HEK293 (cell line): ENCODE measurements around the gene RBM22.

ENCODE experiments used
- BCL11A ChIP-seq: fragments of 450-650 bp; formaldehyde crosslinking; IDR thresholded peaks from 2 replicates; pipeline ENCODE4 v1.5.1; 2016; ENCODE audit warnings: low read depth, missing biosample characterization, missing genetic modification characterization
- BCL11B ChIP-seq: fragments of 450-650 bp; formaldehyde crosslinking; IDR thresholded peaks from 2 replicates; pipeline ENCODE4 v1.5.1; 2016; ENCODE audit warnings: low read depth, missing biosample characterization, missing genetic modification characterization
- CTCF ChIP-seq: fragments of 450-650 bp; formaldehyde crosslinking; IDR thresholded peaks from 2 replicates; pipeline ENCODE4 v1.5.1; 2016; ENCODE audit warnings: missing biosample characterization, missing genetic modification characterization
- KLF17 ChIP-seq: fragments of 450-650 bp; formaldehyde crosslinking; IDR thresholded peaks from 2 replicates; pipeline ENCODE4 v1.5.1; 2016; ENCODE audit warnings: missing biosample characterization, missing genetic modification characterization
- KLF8 ChIP-seq: fragments of 450-650 bp; formaldehyde crosslinking; IDR thresholded peaks from 2 replicates; pipeline ENCODE4 v1.5.1; 2016; ENCODE audit warnings: missing biosample characterization, missing genetic modification characterization
- PBX3 ChIP-seq: sonication (generic); formaldehyde crosslinking; IDR thresholded peaks from 2 replicates; pipeline ENCODE4 v1.8.1; 2022; ENCODE audit warnings: mild to moderate bottlenecking, moderate library complexity, missing genetic modification reagents
- ZNF121 ChIP-seq: fragments of 450-650 bp; formaldehyde crosslinking; IDR thresholded peaks from 2 replicates; pipeline ENCODE4 v1.5.1; 2016; ENCODE audit warnings: missing biosample characterization, missing genetic modification characterization
- ZNF221 ChIP-seq: fragments of 450-650 bp; formaldehyde crosslinking; IDR thresholded peaks from 2 replicates; pipeline ENCODE4 v1.5.1; 2017; ENCODE audit warnings: missing biosample characterization, missing genetic modification characterization, borderline replicate concordance
- ZNF24 ChIP-seq: fragments of 450-650 bp; formaldehyde crosslinking; IDR thresholded peaks from 2 replicates; pipeline ENCODE4 v1.5.1; 2016; ENCODE audit warnings: missing biosample characterization, missing genetic modification characterization
- ZNF248 ChIP-seq: fragments of 450-650 bp; formaldehyde crosslinking; IDR thresholded peaks from 2 replicates; pipeline ENCODE4 v1.5.1; 2017; ENCODE audit warnings: missing biosample characterization, missing genetic modification characterization
- ZNF274 ChIP-seq, 2 experiments: fragments of 200-500 bp in 1 of 2; fragments of 450-650 bp in 1 of 2; sonication (Bioruptor generic) in 1 of 2; formaldehyde crosslinking in 1 of 2; IDR thresholded peaks; 2 replicates each; pipeline versions ENCODE4 v1.5.1 to v1.6.1; 2014 to 2016; ENCODE audit warnings: borderline replicate concordance in 1 of 2, inconsistent platforms in 1 of 2, low read length in 1 of 2, missing biosample characterization in 1 of 2, missing genetic modification characterization in 1 of 2
- ZNF394 ChIP-seq: fragments of 450-650 bp; formaldehyde crosslinking; IDR thresholded peaks from 2 replicates; pipeline ENCODE4 v1.5.1; 2016; ENCODE audit warnings: missing biosample characterization, missing genetic modification characterization, mild to moderate bottlenecking, moderate library complexity, borderline replicate concordance
- ZNF558 ChIP-seq: fragments of 450-650 bp; formaldehyde crosslinking; IDR thresholded peaks from 2 replicates; pipeline ENCODE4 v1.5.1; 2016; ENCODE audit warnings: missing biosample characterization, missing genetic modification characterization

GRCh38 chr5:150665044-150665443 lies 35.8 kb downstream of the RBM22 start:
- TF ChIP-seq CTCF (tag by site-specific recombination) (no peak), ZNF274 (IDR thresholded peaks at IDR 0.05; ENCODE audit: low read length) (no peak), ZNF274 (tag by site-specific recombination; IDR thresholded peaks at IDR 0.05; ENCODE audit: borderline replicate concordance) (no peak), KLF17 (tag by site-specific recombination) (no peak), ZNF394 (tag by site-specific recombination) (no peak), ZNF248 (tag by site-specific recombination) (no peak), KLF8 (tag by site-specific recombination) (no peak), PBX3 (CRISPR knock-in tag) (no peak), ZNF24 (tag by site-specific recombination) (no peak), ZNF558 (tag by site-specific recombination) (no peak), BCL11A (tag by site-specific recombination) (no peak), BCL11B (tag by site-specific recombination) (no peak), ZNF121 (tag by site-specific recombination) (no peak), ZNF221 (tag by site-specific recombination) (no peak)
